Mucosa of gallbladder (tissue), 1 donor: Measurements from ENCODE around the gene TMEM270. TPM values are rescaled to one million over a fixed set of nuclear protein-coding genes. Genes with fewer than 3 reads are reported as not detected.
"Not testable (repeated sequence)": the region's sequence is repeated elsewhere in the genome, so short reads cannot be mapped to it uniquely, and the experiment has no call there.

Experiments used
- DNase-seq: peaks from one replicate; pipeline ENCODE4 v3.0.0-alpha.2; 2020; ENCODE audit warnings: low spot score
- total RNA-seq: library from RNA; stranded (reverse); gene quantifications from one replicate; pipeline ENCODE4 v1.2.1, GENCODE V29; 2021
- donor health status: DM: no; HTN: no; CAD: no.

TMEM270 gene, protein sequence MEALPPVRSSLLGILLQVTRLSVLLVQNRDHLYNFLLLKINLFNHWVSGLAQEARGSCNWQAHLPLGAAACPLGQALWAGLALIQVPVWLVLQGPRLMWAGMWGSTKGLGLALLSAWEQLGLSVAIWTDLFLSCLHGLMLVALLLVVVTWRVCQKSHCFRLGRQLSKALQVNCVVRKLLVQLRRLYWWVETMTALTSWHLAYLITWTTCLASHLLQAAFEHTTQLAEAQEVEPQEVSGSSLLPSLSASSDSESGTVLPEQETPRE
- not detected for total RNA-seq

GRCh38 chr7:73860859-73861258, at the start of gene TMEM270:
Gene TMEM270, plus strand, starts transcription at chr7:73861159. Its CDS starts 36 bp downstream, at chr7:73861195.
- DNase-seq, result no peak

- DNase-seq, result peak; percentile 58
These were observed 49.2 kb upstream of the TMEM270 start for GRCh38 chr7:73811760-73812168.

GRCh38 chr7:73812996-73813395, 48.0 kb upstream of the TMEM270 start:
- no peak for DNase-seq

DNA sequence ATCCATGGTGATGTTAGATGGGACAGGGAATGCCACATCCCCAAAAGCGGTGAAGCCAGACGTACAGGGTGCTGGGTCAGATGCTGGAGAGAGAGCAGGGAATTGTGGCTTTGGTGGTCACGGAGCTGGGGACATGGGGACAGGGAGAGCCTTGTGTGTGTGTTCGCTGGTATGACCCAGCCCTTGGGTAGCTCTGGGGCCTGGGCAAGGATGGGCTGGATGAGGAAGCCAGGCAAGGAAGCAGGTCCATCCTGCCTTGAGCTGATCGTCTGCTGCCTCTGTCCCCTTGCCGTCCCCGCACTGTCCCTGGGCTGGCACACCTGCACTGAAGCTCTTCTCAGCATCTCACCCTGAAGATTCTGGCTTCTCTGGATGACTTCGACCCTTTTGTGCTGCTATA, 45.5 kb upstream of the TMEM270 start:
- DNase-seq, result no peak

GRCh38 chr7:73817121-73817520, 43.8 kb upstream of the TMEM270 start:
- DNase-seq, result no peak

- no peak for DNase-seq
These were observed 40.9 kb upstream of the TMEM270 start for GRCh38 chr7:73820013-73820412.

GRCh38 chr7:73821597-73822285, 39.2 kb upstream of the TMEM270 start:
- not testable (repeated sequence) for DNase-seq

DNA sequence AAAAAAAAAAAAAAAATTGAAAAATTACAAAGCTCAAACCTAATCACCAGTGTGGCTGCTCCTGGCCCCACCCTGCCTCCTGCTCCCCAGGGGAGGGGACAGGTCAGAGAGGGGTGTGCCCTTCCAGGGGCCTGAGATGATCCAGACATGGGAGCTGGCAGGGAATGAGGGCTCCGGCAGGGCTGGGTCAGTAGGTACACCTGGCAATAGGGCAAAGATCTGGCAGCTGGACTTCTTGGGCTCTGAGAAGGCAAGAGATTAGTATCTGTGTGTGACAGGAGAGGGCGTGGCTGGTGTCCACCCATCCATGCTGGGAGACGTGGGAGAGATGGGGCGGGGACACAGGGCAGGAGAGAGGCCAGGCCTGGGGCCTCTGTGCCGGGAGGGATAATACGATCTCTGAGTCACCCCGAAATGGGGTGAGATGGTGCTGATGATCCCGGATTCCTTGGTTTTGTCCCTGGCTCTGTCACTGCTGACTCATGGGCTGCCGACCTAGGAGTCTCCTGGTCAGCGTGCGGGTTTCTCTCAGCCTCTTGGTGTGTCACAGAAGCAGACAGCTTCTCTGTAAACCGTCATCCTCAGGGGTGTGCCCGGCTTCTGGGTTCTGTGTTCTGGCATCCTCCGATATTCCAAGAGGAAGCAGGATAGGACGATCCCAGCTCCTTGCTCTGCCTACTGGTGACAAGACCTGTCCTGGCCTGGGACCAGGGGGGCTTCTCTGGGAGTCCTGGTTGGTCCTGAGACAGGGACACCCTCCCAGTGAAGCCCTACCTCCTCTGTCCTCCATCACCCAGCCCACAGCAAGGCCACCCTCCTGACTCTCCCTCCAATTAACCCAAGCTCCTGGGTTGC, 38.4 kb upstream of the TMEM270 start:
- peak; percentile 68 for DNase-seq

DNA sequence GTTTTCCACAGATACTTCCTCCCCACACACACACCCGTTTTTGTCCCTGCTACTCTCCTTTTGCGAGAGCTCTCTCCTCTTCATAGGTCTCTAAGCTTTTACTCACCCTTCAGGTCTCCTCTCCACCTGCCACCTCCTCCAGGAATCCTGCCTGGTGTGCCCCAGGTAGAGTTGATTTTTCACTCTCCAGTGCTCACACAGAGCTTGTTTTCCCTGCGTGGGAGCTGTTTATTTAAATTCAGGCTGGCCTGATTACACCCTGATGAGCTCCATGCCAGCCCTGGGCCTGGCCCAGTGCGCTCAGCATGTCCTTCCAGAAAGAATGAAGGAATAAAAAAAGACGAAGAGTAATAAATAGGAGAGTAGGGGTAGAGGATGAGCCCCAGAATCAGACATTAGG, 37.7 kb upstream of the TMEM270 start:
- DNase-seq, result no peak

- DNase-seq, result no peak
These were observed 36.9 kb upstream of the TMEM270 start for GRCh38 chr7:73823873-73824592.

- DNase-seq, result no peak
These were observed 36.0 kb upstream of the TMEM270 start for GRCh38 chr7:73824986-73825385.

- peak; percentile 84 for DNase-seq
These were observed 33.3 kb upstream of the TMEM270 start for GRCh38 chr7:73827567-73828106.

GRCh38 chr7:73828107-73828803, 32.7 kb upstream of the TMEM270 start:
- DNase-seq, result peak; percentile 81

DNA sequence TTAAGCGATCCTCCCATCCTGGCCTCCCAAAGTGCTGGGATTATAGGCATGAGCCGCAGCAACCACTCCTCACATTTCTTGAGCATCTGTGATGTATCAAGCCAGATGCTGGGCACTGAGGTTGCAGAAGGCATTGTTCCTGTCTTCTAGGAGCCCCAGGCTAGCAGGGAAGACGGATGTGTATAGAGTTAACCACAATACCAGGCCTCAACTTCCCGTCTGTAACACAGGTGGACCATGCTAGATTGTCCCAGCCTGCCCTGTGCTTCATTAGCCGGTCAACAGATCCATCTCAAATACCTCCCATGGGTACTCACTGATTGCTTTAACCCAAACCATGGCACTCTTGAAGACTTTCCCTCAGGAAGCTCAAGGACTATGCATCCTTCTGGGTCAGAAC, 32.0 kb upstream of the TMEM270 start:
- no peak for DNase-seq

GRCh38 chr7:73829505-73829904, 31.5 kb upstream of the TMEM270 start:
- DNase-seq, result no peak

DNA sequence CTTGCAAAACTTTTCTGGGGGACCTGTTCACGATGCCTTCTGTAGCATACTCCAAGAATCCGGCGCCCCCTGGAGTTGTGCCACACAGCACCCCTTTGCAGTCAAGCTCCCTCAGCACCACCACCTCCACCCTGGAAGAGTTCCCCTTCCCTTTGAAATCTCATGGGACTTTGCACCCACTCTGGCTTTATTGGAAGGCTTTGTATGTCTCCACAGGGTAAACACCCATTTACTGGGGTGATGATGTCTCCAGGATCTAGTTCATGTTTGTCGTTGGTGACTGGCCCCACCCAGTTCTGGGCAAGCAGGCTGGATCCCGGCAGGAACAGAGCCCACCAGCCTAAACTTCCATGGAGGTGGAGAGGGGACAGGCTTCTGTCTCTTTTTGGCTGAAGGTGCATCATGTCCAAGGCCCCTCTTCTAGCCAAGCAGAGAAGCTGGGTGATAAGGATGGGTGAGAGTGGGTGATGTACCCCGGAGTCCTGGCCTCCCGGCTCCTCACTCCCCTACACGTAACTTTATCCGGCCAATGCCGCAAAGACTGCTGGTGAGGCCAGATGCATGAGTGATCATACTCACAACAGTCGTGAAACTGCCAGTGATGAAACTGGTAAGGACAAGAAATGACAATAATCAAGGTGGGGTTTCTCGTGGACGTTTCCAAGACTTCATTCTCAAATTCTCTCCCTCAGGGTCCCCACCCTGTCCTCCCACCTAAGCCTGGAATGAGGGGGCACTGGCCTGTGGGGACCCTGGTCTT, 30.9 kb upstream of the TMEM270 start:
- peak; percentile 53 for DNase-seq

- peak; percentile 92 for DNase-seq
These were observed 30.0 kb upstream of the TMEM270 start, which contains the start of gene CLDN4 for GRCh38 chr7:73830681-73831583. Gene CLDN4, plus strand, starts transcription at chr7:73830996. Its CDS starts 206 bp downstream, at chr7:73831202.

DNA sequence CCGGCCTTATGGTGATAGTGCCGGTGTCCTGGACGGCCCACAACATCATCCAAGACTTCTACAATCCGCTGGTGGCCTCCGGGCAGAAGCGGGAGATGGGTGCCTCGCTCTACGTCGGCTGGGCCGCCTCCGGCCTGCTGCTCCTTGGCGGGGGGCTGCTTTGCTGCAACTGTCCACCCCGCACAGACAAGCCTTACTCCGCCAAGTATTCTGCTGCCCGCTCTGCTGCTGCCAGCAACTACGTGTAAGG, 29.4 kb upstream of the TMEM270 start:
- DNase-seq, result no peak
